ENCODE data around the gene ZNF518B.

Gene ZNF518B

GRCh38 chr4:10403633-10404445 lies 53.4 kb downstream of the ZNF518B start:
- Histone ChIP-seq H3K27ac (no peak overlapping the region), H3K36me3 (no peaks in the 10 kb centered on the region), H3K4me1 (ENCODE audit: control insufficient read depth in 1 of 2, insufficient read depth in 1 of 2, low read depth in 1 of 2, low read length in 1 of 2) (no peaks in the 10 kb centered on the region), H3K4me3 (ENCODE audit: low read depth in 1 of 2, low read length in 1 of 2) (no peak overlapping the region), H3K9me3 (no peaks in the 10 kb centered on the region), H3K27me3 (no peaks in the 10 kb centered on the region)
- no peak for TF ChIP-seq CTCF (IDR thresholded peaks at IDR 0.05)

GRCh38 chr4:10395971-10396580 lies 61.1 kb downstream of the ZNF518B start:
- no peak overlapping the region for H3K27ac ChIP-seq
- H3K4me1 ChIP-seq (ENCODE audit: control insufficient read depth in 1 of 2, insufficient read depth in 1 of 2, low read depth in 1 of 2, low read length in 1 of 2): no peaks in the 10 kb centered on the region
- no peaks in the 10 kb centered on the region for H3K36me3 ChIP-seq
- H3K4me3 ChIP-seq (ENCODE audit: low read depth in 1 of 2, low read length in 1 of 2): no peak overlapping the region
- H3K27me3 ChIP-seq: no peaks in the 10 kb centered on the region
- no peak for TF ChIP-seq CTCF (IDR thresholded peaks at IDR 0.05)
- H3K9me3 ChIP-seq: no peaks in the 10 kb centered on the region

Data from neutrophil (primary cell).